NOMO-1 treated with dmso at 0.1 percent for 144 hours (cell line): ENCODE data around the gene R3HCC1L.

Experiments
- DNase-seq: peaks from one replicate; lab custom pipeline; 2025; ENCODE audit not compliant: unreplicated experiment; lab: John Stamatoyannopoulos, UW

Gene R3HCC1L

DNA sequence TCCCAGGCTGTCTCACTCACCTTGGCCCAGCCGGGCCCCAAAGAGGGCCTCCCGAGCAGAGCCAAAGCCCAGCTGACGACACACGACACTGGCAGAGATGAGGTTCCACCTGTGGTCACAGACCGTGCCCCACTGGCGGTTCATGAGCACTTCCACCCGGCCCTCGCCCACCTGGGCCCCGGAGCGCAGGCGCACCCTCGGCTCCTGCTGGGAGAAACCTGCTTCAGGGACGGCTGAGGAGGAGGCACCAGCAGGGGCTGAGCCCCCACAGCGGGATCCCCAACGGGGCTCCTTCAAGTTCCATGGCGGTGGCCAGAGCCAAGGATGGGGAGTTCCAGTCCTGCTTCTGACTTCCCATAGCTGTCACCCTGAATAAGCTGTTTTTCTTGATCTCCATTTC lies 123.5 kb downstream of the R3HCC1L start:
- no peak for DNase-seq

DNA sequence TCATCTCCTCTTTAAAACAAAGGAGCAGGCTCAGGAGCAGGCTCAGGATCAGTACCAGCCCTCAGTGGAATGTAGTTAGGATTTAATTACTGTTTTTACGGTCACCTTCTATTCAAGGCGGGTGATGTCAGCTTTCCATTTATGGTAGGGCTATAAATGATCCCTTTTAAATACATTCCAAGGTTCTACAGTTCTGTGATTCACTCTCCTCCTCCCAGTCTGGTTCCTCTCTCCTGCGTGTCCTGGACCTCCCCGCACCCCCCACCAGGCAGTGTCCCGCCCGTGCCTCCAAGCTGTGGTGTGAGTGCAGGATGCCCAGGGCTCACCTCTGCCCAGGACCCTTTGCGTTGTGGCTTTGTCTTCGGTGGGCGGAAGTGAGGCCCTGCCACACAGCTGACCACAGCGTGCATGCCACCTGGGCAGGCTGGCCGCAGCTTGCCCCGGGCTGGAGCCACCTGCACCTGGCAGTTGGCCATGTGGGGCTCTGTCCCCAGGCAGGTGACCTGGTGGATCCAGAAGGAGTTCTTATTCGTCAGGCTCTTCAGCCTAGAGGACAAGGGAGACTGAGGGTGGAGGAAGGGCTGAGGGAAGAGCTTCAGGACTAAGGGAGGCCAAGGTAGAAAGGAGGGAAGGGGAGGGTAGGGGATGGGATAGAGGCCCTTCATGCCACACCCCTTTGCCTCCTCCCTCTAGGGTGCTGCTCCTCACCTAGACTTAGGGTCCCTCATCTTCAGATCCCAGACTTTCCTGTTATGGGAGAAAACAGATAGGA lies 124.4 kb downstream of the R3HCC1L start:
- DNase-seq = no peak

DNA sequence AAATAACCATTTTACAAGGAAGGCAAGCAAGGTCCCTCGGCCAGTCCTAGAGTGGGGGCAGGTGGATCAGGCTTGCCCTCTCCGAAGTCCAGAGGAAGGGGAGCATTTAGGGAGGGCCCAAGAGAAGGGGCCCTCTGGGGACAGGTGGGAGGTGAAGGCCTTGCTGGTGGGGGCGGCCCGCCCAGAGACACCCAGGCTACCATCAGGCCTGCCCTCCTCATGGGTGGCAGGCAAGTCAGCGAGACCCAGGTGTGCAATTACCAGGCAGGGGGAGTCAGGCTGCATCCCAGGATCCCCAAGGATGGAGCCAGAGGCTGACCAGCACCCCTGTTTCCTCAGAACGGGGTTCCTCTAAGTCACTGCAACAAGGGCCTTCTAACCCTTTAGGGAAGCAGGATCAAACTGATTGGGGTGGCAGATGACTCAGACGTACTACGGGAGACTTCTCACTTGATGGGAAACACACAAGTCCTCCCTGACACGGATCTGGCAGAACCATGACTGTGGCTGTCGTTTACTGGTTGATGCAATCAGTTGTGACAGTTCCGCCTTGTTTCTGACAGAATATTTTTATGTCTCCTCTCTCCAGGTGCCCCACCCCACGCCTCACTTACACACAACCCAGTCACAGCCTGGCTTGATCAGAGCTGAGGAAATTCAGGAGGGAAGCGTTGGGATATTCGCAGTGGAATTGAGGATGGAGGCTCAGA lies 125.3 kb downstream of the R3HCC1L start:
- DNase-seq = peak; percentile 87

DNA sequence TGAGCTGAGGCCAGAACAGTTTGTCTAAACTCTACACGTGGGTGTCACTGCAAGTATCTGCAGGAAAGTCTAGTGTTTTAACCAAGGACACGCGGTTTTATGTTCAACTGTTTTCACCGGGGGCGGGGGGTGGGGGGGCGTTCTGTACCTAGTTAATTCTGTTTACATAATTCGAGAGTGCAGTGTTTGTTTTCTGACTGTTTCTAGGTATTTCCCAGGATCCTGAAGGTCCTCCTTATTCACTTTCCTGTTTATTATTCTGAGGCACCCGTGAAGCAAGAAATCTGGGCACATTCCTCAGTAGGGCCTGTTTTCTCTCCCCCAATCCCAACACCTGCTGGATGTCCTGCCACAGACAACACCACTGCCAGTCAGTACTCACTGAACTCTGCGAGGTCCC lies 125.9 kb downstream of the R3HCC1L start:
- no peak for DNase-seq

DNA sequence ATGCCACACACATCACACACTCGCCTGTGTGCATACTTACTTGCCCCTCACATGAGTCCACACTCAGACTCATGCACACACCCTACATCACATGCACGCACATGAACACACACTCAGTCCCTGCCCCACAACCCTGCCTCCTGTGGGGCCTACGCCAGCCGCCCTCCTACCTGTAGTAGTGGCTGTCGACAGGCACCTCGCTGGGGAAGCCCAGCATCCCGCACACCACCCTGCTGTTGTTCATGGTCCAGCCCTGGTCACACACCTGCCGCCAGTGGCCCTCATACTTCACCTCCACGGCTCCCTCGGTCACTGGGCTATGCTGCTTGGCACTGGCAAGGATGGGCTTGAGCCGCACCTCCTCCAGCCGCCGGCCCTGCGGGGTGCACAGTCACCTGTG lies 126.3 kb downstream of the R3HCC1L start:
- DNase-seq = no peak

DNA sequence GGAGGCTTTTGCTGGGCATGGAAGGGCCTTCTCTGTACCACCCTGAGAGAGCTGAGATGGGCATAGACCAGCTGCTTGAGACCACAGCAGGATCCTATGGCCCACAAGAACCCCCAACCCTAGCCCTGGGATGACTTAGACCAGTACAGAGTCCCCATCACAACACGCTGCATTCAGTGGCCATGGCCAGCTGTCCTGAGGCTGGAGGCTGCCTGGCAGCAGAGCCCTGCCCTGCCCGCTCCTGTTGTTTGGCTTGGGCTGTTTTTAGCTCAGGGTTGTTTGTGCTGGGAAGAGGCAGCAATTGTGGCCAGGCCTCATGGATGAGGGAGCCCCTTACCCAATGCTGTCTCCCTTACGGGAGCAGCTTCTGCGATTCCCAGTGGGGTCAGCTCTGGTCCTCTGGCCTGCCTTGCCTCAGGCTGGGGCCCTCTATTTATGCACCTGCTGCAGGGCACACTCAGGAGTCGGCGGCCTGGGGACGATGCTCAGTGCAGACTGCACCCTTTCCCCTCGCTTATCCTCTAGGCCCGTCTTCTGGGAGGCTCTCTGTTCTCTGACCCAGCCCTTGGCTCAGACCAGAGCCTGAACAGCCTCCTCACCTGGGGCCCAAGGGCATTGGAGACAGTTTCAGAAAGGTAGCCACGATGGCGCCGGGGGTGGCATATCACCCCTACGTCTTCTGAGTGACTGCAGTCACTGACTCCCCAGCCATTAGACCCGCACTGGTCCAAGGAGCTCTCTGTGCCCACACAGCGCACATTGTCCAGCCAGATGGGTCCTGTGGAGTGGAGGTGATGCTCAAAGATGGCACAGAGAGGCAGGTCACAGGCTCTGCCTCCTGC lies 127.2 kb downstream of the R3HCC1L start:
- DNase-seq = no peak

DNA sequence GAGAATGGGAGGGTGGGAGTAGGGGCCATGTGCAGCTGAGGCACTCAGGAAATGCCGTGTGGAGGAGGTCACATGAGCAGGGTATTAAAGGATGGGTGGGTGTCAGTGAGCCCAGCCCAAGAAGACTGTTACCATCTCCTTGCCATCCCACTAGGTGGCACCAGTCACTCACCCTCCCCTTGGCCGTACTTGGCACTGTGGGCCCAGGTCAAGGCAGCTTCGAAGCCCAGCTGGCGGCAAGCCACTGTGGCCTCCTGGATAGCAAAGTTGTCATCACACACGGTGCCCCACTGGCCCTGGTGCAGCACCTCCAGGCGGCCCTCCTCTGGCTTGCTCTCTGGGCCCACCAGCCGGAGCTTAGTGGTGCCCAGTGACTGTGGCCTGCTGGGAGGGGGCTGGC lies 128.1 kb downstream of the R3HCC1L start:
- peak; percentile 75 for DNase-seq

DNA sequence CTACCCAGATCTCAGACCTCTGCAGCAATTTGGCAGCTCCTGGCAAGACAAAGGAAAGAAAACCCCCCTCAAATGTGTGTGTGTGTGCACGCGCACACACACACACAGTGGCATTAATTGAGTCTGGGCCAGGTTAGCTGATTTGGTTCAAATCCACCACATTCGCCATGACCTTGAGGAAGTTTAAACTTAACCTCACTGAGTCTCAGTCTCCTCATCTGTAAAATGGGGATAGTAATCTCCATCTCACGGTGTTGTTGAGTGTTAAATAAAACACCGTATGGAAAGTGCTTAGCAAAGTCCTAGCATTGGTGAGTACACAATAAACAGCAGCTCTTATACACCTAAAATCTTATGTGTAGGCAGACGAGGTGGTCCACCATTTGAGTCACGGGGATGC lies 128.6 kb downstream of the R3HCC1L start:
- no peak for DNase-seq

DNA sequence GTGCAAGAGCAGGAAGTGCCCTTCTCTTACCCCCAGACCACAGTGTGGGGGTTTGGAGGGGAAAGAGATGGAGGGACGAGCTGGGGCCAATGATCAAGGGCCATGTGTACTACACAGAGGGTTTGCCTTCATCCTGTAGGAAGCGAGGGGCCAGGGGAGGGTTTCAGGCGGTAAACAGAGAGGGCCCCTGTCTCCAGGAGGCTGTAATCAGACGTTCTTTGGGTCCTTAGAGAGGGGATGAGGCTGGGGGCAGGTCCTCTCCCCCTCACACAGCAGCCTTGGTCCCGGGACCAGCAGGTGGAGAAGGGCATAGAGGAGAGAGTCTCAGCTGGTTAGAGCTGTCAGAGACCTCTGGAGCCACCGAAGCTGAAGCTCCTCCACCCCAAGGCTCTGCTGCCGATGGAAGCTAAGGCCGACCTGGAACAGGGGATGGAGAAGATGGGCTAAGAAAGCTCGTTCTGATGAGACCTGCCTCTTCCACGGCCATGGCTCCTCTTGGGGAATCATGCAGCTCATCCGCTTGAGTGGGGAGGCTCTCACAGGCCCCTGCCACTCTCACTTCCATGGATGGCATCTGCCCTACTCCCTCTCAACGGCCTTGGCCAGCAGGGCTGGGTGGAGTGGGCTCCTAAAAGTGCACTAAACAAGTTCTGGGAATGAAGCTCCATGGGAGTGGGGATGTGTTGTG lies 130.1 kb downstream of the R3HCC1L start:
- DNase-seq = no peak

DNA sequence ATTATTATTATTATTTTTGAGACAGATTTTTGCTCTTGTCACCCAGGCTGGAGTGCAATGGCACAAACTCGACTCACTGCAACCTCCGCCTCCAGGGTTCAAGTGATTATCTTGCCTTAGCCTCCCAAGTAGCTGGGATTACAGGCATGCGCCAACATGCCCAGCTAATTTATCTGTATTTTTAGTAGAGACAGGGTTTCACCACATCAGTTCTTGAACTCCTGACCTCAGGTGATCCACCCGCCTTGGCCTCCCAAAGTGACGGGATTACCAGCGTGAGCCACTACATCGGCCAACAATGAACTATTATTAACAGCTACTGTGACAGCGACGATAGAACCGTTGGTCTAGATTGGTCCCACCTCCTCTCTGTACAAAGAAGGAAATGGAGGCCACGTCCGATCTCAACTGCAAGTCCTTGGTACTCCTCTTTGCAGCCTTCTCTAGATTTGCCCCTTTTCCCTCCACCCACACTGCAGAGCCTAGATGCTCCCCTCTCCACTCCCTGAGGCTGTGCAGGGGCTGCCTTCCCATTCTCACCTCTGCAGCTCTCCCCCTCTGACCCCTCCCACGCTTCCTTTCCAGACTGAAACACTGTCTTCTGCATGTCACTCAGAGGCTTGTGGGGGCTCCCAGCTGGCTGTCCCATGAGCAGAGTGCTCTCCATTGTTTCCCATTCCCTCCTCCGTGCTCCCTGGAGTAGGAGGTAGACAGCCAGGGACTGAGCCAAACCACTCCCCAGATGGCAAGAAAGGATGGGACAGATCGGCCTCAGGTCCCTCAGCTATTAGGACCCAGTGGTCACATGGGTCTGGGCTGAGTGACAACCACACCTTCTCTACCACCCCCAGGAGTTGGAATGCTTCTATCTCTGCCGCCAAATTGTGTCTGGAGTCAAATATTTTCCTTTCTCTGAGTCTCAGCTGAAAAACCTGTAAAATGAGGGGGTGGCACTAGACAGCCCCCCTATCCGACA lies 131.2 kb downstream of the R3HCC1L start:
- DNase-seq = peak; percentile 20

DNA sequence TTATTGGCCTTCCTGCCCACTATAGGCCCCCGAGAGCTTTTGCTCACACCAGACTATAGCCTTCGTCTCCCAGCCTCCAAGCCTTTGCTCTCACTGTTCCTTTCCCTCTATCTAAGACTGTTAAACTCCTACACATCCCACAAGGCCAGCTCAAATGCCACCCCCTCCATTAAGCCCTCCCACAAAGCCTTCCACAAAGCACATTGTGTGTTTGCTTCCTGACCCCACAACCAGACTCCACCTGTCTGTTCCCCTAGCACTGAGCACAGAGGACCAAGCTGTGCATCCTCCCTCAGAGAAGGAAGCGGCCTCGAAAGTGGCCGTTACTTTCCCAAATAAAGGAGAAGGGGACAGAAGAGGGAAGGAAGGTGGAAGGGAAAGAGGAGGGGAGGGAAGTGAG lies 132.2 kb downstream of the R3HCC1L start:
- no peak for DNase-seq

DNA sequence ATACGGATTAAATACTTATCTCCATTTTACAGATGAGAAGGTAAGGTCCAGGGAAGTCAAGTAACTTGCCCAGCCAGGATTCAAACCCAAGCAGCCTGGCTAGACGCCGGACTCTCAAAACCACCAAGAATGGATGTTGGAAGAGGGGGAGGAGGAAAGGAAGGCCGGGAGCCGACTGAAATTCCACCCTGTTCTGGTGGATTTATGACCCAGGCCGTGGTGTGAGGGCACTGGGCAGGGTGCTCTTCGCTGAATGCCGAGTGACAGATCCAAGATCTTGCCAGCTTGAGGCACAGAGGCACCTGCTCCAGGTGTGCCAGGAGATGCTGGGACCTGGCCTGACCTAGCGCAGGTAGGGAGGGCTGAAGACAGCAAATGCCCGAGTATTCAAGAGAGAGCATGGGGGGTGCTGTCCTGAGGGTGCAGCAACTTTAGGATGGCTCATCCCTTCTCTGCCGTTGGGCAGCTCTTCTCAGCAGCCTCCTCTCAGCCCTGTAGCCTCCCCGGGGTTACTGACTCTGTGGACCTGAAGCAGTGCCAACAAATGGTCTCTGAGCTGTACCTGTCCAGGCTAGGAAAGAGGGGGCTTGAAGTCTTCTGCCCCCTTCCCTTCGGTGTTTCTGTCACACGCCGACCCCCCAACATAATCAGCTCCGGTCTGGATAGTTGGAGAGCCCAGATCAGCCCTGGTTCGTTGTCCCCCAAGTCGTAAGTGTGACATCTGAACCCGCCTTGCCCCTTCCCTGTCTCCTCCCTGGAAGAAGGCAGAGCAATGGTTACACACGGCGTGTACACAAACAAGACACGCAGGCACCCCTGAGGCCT lies 132.8 kb downstream of the R3HCC1L start:
- DNase-seq = no peak

DNA sequence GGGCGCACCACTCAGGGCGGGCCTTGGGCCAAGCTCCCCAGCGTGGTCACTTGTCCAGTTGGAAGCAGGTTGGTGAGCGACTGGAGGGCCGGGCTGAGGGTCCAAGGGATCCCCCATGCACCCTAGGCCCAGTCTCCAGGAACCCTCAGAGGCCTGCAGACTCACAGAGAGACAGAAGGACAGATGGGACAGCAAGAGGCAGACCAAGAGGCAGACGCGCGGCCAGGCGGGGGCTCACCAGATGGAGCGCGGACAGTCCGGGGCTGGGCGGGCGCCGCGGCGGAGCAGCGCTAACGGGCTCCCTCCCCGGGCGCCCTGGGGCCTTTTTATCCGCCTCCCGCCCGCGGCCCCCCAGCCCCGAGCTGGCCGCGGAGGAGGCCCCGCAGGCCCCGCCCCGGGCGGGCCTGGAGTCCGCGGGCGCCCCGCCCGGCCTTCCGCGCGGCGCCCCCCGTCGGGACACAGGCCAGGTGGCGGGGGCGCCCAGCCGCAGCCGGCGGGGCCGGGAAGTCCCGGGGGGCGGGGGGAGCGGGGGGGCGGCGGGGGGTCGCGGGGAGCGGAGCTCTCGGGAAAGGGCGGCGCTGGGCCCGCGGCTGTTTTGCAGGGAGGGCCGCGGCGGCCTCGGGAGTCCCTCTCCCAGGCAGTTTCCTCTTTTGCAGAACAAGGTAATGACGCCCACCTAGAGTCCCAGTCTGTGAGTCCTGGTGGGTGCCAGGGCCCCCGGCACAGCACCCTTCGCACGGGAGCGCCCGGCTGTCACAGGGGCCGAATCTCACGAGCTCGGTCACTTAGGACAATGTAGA lies 133.6 kb downstream of the R3HCC1L start, which contains the start of gene LOXL4:
LOXL4 (minus strand) TSS at position 301 of the 800 bp plus-strand sequence. CDS start 5,175 bp downstream, outside the sequence.
- DNase-seq = no peak

DNA sequence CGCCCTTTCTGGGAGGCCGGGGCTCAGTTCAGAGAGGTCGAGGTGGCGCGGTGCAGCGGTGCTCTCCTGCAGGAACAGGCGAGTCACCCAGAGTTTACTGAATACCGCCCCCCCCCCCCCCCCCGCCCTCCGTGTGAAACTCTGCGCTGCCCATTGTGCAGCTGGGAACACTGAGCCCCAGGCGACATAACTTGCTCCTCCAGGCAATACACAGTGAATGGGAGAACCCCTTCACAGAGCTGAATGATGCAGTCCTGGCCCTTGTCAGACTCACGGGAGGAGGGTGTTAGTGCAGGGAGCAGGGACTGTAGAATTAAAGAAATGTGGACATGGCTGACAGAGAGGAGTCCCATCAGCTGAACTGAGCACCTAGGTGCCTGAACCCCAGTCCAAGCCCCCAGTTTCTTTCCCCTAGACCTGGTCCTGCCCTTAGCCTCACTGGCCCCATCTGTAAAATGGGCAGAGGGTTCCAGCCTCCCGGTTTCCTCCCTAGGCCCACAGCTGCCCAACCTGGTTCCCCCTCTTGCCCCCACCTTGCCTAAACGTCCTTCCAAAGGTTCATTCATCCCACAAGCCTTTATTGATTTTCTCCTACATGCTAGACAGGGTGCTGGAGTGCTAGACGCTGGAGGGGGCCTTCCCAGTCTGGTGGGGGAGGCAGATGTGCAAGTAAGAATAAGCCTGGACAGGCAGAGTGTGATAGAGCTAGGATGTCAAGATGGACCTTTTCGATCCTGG lies 134.4 kb downstream of the R3HCC1L start:
- DNase-seq = no peak

DNA sequence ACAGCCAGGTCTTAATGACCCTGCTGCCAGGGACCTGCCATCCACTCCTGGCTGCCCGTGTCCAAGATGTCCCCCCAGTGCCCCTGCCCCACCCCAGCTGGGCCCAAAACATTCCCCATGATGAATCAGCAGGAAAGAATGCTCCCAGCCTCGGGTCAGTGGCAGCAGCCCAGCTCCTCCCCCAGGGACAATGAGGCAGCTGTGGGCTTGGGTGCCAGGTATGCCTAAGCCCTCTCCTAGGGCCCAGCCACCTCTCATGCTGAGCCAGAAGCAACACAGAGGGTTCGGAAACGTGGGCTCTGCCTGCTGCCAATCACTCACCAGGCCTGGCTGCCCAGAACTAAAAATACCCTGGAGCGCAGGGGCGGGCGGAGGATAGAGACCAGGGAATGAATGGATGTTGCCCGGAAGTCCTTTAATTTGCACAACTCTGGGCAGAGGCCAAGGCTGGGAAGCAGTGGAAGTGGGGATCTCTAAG lies 135.0 kb downstream of the R3HCC1L start:
- DNase-seq = no peak

DNA sequence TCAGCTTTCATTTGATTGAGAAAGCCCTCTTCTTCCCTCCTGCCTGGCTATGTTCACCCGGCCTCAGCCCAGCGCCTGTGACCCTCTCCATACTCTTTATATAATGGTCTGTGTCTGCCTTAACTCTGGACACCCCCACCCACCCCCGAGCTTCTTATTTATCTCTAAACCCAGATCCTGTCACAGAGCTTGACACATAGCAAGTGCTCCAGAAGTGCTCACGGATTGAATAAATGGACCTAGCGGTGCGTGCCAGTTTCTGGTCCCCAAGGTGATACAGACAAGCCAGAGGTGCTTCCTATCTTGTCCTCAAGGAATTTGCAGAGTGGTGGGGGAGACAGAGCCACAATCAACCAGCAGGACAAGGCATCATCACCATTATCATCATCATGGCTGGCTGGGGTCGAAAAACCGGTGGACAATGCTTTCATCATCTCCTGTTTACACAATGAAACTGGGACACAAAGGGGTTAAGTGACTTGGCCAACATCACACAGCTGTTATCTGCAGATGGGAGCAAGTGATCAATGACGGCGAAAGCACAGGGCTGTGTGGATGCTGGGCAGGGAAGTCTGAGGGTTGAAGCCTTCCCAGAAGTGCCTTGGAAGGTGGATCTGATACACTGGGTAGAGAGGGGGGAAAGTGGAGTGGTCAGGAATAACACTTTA lies 135.8 kb downstream of the R3HCC1L start:
- no peak for DNase-seq

DNA sequence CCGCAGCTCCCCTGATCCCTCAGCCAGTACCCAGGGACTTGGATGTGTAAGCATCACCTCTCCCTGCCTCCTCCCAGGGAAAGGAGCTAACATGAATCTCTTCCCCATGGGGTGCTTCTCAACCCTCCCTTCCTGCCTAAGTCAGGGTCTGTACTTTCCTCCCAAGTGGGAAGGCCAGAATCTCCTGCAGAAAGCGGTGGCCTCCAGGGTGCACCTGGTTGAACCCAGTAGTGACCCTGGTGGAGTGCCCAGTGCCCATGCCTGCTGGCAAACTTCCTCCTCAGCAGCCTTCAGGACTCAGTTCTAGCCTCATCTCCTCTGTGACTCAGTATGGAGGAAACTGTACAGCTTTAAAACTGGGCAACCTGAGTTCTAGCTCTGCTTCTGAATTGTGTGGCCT lies 136.3 kb downstream of the R3HCC1L start:
- DNase-seq = no peak
